Neural cell (in vitro differentiated cells): Measurements from ENCODE around the gene OR4D1. TPM values are rescaled to one million over a fixed set of nuclear protein-coding genes. Genes with fewer than 3 reads are reported as not detected.

ENCODE experiments used
- H2AFZ ChIP-seq: fragments of 200-600, 300-800 bp; sonication (generic), shearing (Covaris generic); 2 replicates; pipeline ENCODE4 v1.6.0; 2014; ENCODE audit warnings: low read depth, mild to moderate bottlenecking, antibody characterized with exemption, low read length, moderate library complexity
- H3F3A ChIP-seq: fragments of 200-600 bp; shearing (Covaris generic); 2 replicates; pipeline ENCODE4 v1.6.1; 2016; ENCODE audit warnings: mild to moderate bottlenecking, moderate library complexity, mixed read lengths, antibody characterized with exemption, low read length; ENCODE audit not compliant: insufficient read depth, poor library complexity, severe bottlenecking
- H3K27ac ChIP-seq: fragments of 200-600, 300-800 bp; sonication (generic), shearing (Covaris generic); 2 replicates; pipeline ENCODE4 v1.5.1; 2014; ENCODE audit warnings: mild to moderate bottlenecking, low read length, moderate library complexity
- H3K27me3 ChIP-seq: fragments of 300-800, 200-600 bp; sonication (generic), shearing (Covaris generic); 2 replicates; pipeline ENCODE4 v1.6.0; 2014; ENCODE audit warnings: mild to moderate bottlenecking, low read depth, low read length, moderate library complexity; ENCODE audit not compliant: insufficient read depth
- H3K36me3 ChIP-seq: fragments of 300-800, 200-600 bp; sonication (generic), shearing (Covaris generic); 2 replicates; pipeline ENCODE4 v1.5.1; 2014; ENCODE audit warnings: mild to moderate bottlenecking, antibody characterized with exemption, low read length, moderate library complexity; ENCODE audit not compliant: insufficient read depth
- H3K4me2 ChIP-seq: fragments of 300-800, 200-600 bp; sonication (generic), shearing (Covaris generic); 2 replicates; pipeline ENCODE4 v1.6.0; 2014; ENCODE audit warnings: mild to moderate bottlenecking, low read length
- H3K4me3 ChIP-seq: fragments of 300-800, 200-600 bp; sonication (generic), shearing (Covaris generic); 2 replicates; pipeline ENCODE4 v1.5.1; 2014; ENCODE audit warnings: mild to moderate bottlenecking, low read length, moderate library complexity
- H3K79me2 ChIP-seq: fragments of 200-600 bp; shearing (Covaris generic); replicated peaks from 2 replicates; pipeline ENCODE4 v1.6.0; 2014; ENCODE audit warnings: mild to moderate bottlenecking, low read length, moderate library complexity; ENCODE audit not compliant: insufficient read depth
- H3K9ac ChIP-seq: fragments of 300-800, 200-600 bp; sonication (generic), shearing (Covaris generic); 2 replicates; pipeline ENCODE4 v1.6.1; 2016; ENCODE audit warnings: mild to moderate bottlenecking, low read length, mixed read lengths
- H3K9me2 ChIP-seq: fragments of 200-600 bp; shearing (Covaris generic); 2 replicates; pipeline ENCODE4 v1.6.1; 2016; ENCODE audit warnings: mild to moderate bottlenecking, low read length, mixed read lengths; ENCODE audit not compliant: insufficient read depth
- H3K9me3 ChIP-seq: fragments of 200-600, 300-800 bp; sonication (generic), shearing (Covaris generic); 2 replicates; pipeline ENCODE4 v1.6.1; 2016; ENCODE audit warnings: mild to moderate bottlenecking, mixed run types, low read length, moderate library complexity, mixed read lengths
- H4K20me1 ChIP-seq: fragments of 200-600 bp; shearing (Covaris generic); 2 replicates; pipeline ENCODE4 v1.6.1; 2016; ENCODE audit warnings: mild to moderate bottlenecking, mixed run types; ENCODE audit not compliant: insufficient read depth
- EP300 ChIP-seq: fragments of 450-650 bp; conservative IDR thresholded peaks from 2 replicates; pipeline ENCODE4 v1.6.1; 2014; ENCODE audit warnings: antibody characterized with exemption, mild to moderate bottlenecking, moderate library complexity; ENCODE audit not compliant: poor library complexity, severe bottlenecking
- EZH2 ChIP-seq: fragments of 200-600, 300-800 bp; shearing (Covaris generic), sonication (generic); IDR thresholded peaks from 2 replicates; pipeline ENCODE4 v1.6.1; 2014; ENCODE audit warnings: antibody characterized with exemption, low read length, borderline replicate concordance, mild to moderate bottlenecking; ENCODE audit not compliant: insufficient read depth, poor library complexity, severe bottlenecking
- MXI1 ChIP-seq: fragments of 450-650 bp; conservative IDR thresholded peaks from 2 replicates; pipeline ENCODE4 v1.6.1; 2014; ENCODE audit warnings: antibody characterized with exemption, mild to moderate bottlenecking; ENCODE audit not compliant: poor library complexity, severe bottlenecking
- POLR2AphosphoS5 ChIP-seq: IDR thresholded peaks from 2 replicates; pipeline ENCODE4 v1.6.1; 2012
- RAD21 ChIP-seq: fragments of 450-650 bp; conservative IDR thresholded peaks from 2 replicates; pipeline ENCODE4 v1.6.1; 2014; ENCODE audit warnings: antibody characterized with exemption, mild to moderate bottlenecking, moderate library complexity
- SMC3 ChIP-seq: fragments of 450-650 bp; conservative IDR thresholded peaks from 2 replicates; pipeline ENCODE4 v1.6.1; 2014; ENCODE audit warnings: antibody characterized with exemption, mild to moderate bottlenecking, moderate library complexity; ENCODE audit not compliant: poor library complexity
- TAF1 ChIP-seq: IDR thresholded peaks from 2 replicates; pipeline ENCODE4 v1.6.1; 2012; ENCODE audit warnings: low read depth
- polyA plus RNA-seq: library from polyadenylated mRNA; depleted of rRNA; stranded (reverse); fragments of >200 nt; gene quantifications from 2 replicates; pipeline ENCODE4 v1.2.3, GENCODE V29; 2014
- TF ChIP-seq, protein P1 (sequence below): IDR thresholded peaks from 2 replicates; pipeline ENCODE4 v1.6.1; 2012; ENCODE audit warnings: borderline replicate concordance
- TF ChIP-seq, protein P2 (sequence below): fragments of 450-650 bp; IDR thresholded peaks from 2 replicates; pipeline ENCODE4 v1.5.1; 2014; ENCODE audit warnings: antibody characterized with exemption, mild to moderate bottlenecking, moderate library complexity; ENCODE audit not compliant: poor library complexity, severe bottlenecking

The OR4D1 gene
- polyA plus RNA-seq, 1 donor from 2014 or later: not detected

DNA sequence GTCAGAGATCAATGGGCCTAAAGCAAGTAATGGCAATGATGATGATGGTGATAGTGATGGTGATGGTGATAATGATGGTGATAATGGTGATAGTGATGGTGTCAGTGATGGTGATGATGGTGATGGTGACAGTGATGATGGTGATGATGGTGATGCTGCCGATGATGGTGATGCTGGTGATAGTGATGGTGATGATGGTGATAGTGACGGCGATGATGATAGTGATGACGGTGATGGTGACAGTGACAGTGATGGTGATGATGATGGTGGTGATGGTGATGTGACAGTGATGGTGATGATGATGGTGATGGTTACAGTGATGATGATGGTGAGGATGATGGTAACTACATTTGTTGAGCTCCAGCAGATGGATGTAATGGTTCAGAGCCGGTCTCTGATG, 30.8 kb upstream of the OR4D1 start:
- H3K36me3 ChIP-seq: no peaks in the 10 kb centered on the region
- no peak overlapping the region for H3K4me2 ChIP-seq
- H3K27me3 ChIP-seq: peaks cover 16% of the 10 kb centered on the region
- H3K79me2 ChIP-seq: no peaks in the 10 kb centered on the region
- H3K9me2 ChIP-seq: no peaks in the 10 kb centered on the region
- H3K9ac ChIP-seq: no peak overlapping the region
- no peak overlapping the region for H2AFZ ChIP-seq
- H3K27ac ChIP-seq: no peak overlapping the region
- no peak for TF ChIP-seq EZH2
- TF ChIP-seq RAD21: no peak
- no peak for TF ChIP-seq TAF1
- TF ChIP-seq, protein P1, sequence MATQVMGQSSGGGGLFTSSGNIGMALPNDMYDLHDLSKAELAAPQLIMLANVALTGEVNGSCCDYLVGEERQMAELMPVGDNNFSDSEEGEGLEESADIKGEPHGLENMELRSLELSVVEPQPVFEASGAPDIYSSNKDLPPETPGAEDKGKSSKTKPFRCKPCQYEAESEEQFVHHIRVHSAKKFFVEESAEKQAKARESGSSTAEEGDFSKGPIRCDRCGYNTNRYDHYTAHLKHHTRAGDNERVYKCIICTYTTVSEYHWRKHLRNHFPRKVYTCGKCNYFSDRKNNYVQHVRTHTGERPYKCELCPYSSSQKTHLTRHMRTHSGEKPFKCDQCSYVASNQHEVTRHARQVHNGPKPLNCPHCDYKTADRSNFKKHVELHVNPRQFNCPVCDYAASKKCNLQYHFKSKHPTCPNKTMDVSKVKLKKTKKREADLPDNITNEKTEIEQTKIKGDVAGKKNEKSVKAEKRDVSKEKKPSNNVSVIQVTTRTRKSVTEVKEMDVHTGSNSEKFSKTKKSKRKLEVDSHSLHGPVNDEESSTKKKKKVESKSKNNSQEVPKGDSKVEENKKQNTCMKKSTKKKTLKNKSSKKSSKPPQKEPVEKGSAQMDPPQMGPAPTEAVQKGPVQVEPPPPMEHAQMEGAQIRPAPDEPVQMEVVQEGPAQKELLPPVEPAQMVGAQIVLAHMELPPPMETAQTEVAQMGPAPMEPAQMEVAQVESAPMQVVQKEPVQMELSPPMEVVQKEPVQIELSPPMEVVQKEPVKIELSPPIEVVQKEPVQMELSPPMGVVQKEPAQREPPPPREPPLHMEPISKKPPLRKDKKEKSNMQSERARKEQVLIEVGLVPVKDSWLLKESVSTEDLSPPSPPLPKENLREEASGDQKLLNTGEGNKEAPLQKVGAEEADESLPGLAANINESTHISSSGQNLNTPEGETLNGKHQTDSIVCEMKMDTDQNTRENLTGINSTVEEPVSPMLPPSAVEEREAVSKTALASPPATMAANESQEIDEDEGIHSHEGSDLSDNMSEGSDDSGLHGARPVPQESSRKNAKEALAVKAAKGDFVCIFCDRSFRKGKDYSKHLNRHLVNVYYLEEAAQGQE: no peak
- no peak for TF ChIP-seq POLR2AphosphoS5
- TF ChIP-seq, protein P2, sequence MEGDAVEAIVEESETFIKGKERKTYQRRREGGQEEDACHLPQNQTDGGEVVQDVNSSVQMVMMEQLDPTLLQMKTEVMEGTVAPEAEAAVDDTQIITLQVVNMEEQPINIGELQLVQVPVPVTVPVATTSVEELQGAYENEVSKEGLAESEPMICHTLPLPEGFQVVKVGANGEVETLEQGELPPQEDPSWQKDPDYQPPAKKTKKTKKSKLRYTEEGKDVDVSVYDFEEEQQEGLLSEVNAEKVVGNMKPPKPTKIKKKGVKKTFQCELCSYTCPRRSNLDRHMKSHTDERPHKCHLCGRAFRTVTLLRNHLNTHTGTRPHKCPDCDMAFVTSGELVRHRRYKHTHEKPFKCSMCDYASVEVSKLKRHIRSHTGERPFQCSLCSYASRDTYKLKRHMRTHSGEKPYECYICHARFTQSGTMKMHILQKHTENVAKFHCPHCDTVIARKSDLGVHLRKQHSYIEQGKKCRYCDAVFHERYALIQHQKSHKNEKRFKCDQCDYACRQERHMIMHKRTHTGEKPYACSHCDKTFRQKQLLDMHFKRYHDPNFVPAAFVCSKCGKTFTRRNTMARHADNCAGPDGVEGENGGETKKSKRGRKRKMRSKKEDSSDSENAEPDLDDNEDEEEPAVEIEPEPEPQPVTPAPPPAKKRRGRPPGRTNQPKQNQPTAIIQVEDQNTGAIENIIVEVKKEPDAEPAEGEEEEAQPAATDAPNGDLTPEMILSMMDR: no peak
- TF ChIP-seq SMC3: no peak
- no peak for TF ChIP-seq EP300
- no peak for TF ChIP-seq MXI1
- no peaks in the 10 kb centered on the region for H3F3A ChIP-seq
- no peaks in the 10 kb centered on the region for H3K9me3 ChIP-seq
- no peaks in the 10 kb centered on the region for H4K20me1 ChIP-seq
- no peak overlapping the region for H3K4me3 ChIP-seq

DNA sequence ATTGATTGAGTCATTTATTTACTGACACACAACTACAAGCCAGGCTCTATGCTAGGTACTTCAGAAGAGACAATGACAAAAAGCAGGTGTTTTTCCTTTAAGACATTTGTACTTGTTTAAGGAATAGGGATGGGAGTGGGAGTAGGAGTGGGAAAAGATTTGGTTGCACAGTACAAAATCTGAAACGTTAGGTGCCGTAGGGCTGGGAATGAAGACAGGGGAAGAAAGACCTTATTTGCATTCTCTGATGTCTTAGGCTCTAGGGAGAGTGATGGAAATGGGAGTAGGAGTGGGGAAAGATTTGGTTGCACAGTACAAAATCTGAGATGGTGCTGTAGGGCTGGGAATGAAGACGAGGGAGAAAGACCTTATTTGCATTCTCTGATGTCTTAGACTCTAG, 28.7 kb upstream of the OR4D1 start:
- no peaks in the 10 kb centered on the region for H3K36me3 ChIP-seq
- no peaks in the 10 kb centered on the region for H4K20me1 ChIP-seq
- no peak overlapping the region for H3K9ac ChIP-seq
- H3K27ac ChIP-seq: no peak overlapping the region
- H3K4me2 ChIP-seq: no peak overlapping the region
- no peaks in the 10 kb centered on the region for H3K9me2 ChIP-seq
- H3K9me3 ChIP-seq: no peaks in the 10 kb centered on the region
- H2AFZ ChIP-seq: no peak overlapping the region
- H3F3A ChIP-seq: no peaks in the 10 kb centered on the region
- peaks cover 16% of the 10 kb centered on the region for H3K27me3 ChIP-seq
- no peaks in the 10 kb centered on the region for H3K79me2 ChIP-seq
- no peak overlapping the region for H3K4me3 ChIP-seq
- TF ChIP-seq MXI1 (no peak), EP300 (no peak), SMC3 (no peak), RAD21 (no peak), POLR2AphosphoS5 (no peak), TAF1 (no peak), EZH2 (no peak)
- TF ChIP-seq, protein P2: no peak
- TF ChIP-seq, protein P1: no peak
